ENCODE results near the gene JARID2.

Gene JARID2

DNA sequence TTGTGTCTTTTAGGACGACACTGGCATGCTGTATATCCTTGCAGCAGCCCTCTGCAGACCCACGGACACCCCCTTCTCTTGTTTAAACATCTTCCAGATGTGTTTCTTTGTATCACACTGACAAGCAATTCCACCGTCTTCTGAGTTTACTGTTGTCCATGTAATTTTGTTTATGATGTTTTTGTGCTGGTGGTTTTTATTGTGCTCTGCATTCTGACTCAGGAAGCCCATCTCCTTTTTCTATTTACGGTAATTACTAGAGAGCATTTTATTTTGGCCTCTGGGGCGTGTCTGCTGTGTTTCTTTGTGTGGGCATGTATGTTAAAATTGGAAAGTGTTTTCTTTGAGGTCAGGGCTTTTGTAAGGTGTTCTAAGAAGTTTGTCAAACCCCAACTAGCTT lies 111.9 kb downstream of the JARID2 start:
- no peak overlapping the region for H3K18ac ChIP-seq (ENCODE audit: low read length)
- no peak overlapping the region for H2BK5ac ChIP-seq (ENCODE audit: low read length)
- H2AK5ac ChIP-seq (ENCODE audit: low read depth, low read length), result no peak overlapping the region
- H3K9ac ChIP-seq (ENCODE audit: low read depth, low read length, poor library complexity), result no peak overlapping the region
- H4K8ac ChIP-seq (ENCODE audit: low read depth, low read length), result no peak overlapping the region
- H2BK15ac ChIP-seq (ENCODE audit: low read length), result no peak overlapping the region
- no peak overlapping the region for H3K14ac ChIP-seq (ENCODE audit: low read length)
- H3K4me1 ChIP-seq (ENCODE audit: control insufficient read depth in 2 of 2, insufficient read depth in 1 of 2, low read depth in 1 of 2, low read length in 2 of 2), result peaks cover 20 to 29% of the 10 kb centered on the region in 2 donors
- H3K4ac ChIP-seq (ENCODE audit: low read length), result no peak overlapping the region
- H3K4me2 ChIP-seq (ENCODE audit: insufficient read depth, low read length, poor library complexity, severe bottlenecking), result no peak overlapping the region
- no peak overlapping the region for H3K4me3 ChIP-seq (ENCODE audit: low read length in 2 of 2)
- H4K91ac ChIP-seq (ENCODE audit: low read depth, low read length, poor library complexity), result no peak overlapping the region
- H3K27ac ChIP-seq (replicated peaks; ENCODE audit: low read length), result no peak overlapping the region
- no peak for DNase-seq (ENCODE audit: low spot score)
- WGBS, 2 donors (ENCODE audit: extremely low coverage in 2 of 2, insufficient read length in 2 of 2, insufficient replicate concordance in 1 of 2), result no CpG with 5 or more reads among the region's 5 CpGs
- no peak overlapping the region for H3K23ac ChIP-seq (ENCODE audit: low read depth, low read length, poor library complexity)
- no peak overlapping the region for H2BK12ac ChIP-seq (ENCODE audit: low read length)
- H3K36me3 ChIP-seq (replicated peaks in 1 of 2; ENCODE audit: control insufficient read depth in 2 of 2, insufficient read depth in 2 of 2, low read length in 2 of 2), result no peaks in the 10 kb centered on the region
- no peak overlapping the region for H2AFZ ChIP-seq (ENCODE audit: low read length)
- no peak overlapping the region for H2BK120ac ChIP-seq (ENCODE audit: low read depth, low read length)
- no peaks in the 10 kb centered on the region for H3K27me3 ChIP-seq (ENCODE audit: control insufficient read depth in 3 of 3, insufficient read depth in 3 of 3, low read depth in 1 of 3, low read length in 3 of 3)
- H3K9me3 ChIP-seq (replicated peaks in 1 of 2; ENCODE audit: control insufficient read depth in 2 of 2, insufficient read depth in 1 of 2, low read depth in 1 of 2, low read length in 2 of 2), result peaks cover 0 to 3% of the 10 kb centered on the region in 2 donors
- H3K79me1 ChIP-seq (ENCODE audit: low read depth, low read length), result no peaks in the 10 kb centered on the region

GRCh38 chr6:15358579-15359327 lies 112.9 kb downstream of the JARID2 start:
- H3K79me1 ChIP-seq (ENCODE audit: low read depth, low read length), result no peaks in the 10 kb centered on the region
- no peak for DNase-seq (ENCODE audit: low spot score)
- no peak overlapping the region for H2AFZ ChIP-seq (ENCODE audit: low read length)
- no peaks in the 10 kb centered on the region for H3K27me3 ChIP-seq (ENCODE audit: control insufficient read depth in 3 of 3, insufficient read depth in 3 of 3, low read depth in 1 of 3, low read length in 3 of 3)
- no peak overlapping the region for H3K4me2 ChIP-seq (ENCODE audit: insufficient read depth, low read length, poor library complexity, severe bottlenecking)
- no peak overlapping the region for H2BK120ac ChIP-seq (ENCODE audit: low read depth, low read length)
- H3K14ac ChIP-seq (ENCODE audit: low read length), result no peak overlapping the region
- H3K9me3 ChIP-seq (replicated peaks in 1 of 2; ENCODE audit: control insufficient read depth in 2 of 2, insufficient read depth in 1 of 2, low read depth in 1 of 2, low read length in 2 of 2), result peaks cover 0 to 3% of the 10 kb centered on the region in 2 donors
- no peaks in the 10 kb centered on the region for H3K36me3 ChIP-seq (replicated peaks in 1 of 2; ENCODE audit: control insufficient read depth in 2 of 2, insufficient read depth in 2 of 2, low read length in 2 of 2)
- no peak overlapping the region for H2AK5ac ChIP-seq (ENCODE audit: low read depth, low read length)
- no peak overlapping the region for H3K9ac ChIP-seq (ENCODE audit: low read depth, low read length, poor library complexity)
- no peak overlapping the region for H2BK12ac ChIP-seq (ENCODE audit: low read length)
- H4K8ac ChIP-seq (ENCODE audit: low read depth, low read length), result no peak overlapping the region
- H3K27ac ChIP-seq (replicated peaks; ENCODE audit: low read length), result no peak overlapping the region
- no peak overlapping the region for H4K91ac ChIP-seq (ENCODE audit: low read depth, low read length, poor library complexity)
- WGBS, 2 donors (ENCODE audit: extremely low coverage in 2 of 2, insufficient read length in 2 of 2, insufficient replicate concordance in 1 of 2), result no CpG with 5 or more reads among the region's 9 CpGs
- peaks cover 22 to 28% of the 10 kb centered on the region in 2 donors for H3K4me1 ChIP-seq (ENCODE audit: control insufficient read depth in 2 of 2, insufficient read depth in 1 of 2, low read depth in 1 of 2, low read length in 2 of 2)
- H3K23ac ChIP-seq (ENCODE audit: low read depth, low read length, poor library complexity), result no peak overlapping the region
- no peak overlapping the region for H2BK5ac ChIP-seq (ENCODE audit: low read length)
- no peak overlapping the region for H2BK15ac ChIP-seq (ENCODE audit: low read length)
- H3K4ac ChIP-seq (ENCODE audit: low read length), result no peak overlapping the region
- no peak overlapping the region for H3K18ac ChIP-seq (ENCODE audit: low read length)
- no peak overlapping the region for H3K4me3 ChIP-seq (ENCODE audit: low read length in 2 of 2)

DNA sequence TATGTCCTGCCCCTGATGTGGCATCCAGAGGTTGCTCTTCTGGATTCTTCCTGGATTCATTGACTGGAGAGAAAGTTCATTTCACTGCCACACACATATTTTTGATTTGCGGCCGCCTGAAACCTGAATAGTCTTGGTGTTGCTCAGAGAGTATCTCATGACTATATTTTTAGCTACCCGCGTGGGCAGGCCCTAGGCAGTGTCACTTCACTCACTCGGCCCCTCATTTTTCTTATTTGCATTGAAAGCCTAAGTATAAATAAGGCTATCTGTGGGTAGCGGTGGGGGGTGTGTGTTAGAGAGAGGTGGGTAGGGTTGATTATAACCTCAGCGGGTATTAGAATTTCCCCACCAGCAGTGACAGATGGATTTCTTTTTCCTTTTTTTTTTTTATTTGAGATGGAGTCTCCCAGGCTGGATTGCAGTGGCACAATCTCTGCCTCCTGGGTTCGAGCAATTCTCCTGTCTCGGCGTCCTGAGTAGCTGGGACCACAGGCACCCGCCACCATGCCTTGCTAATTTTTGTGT lies 113.5 kb downstream of the JARID2 start:
- no peak overlapping the region for H3K4me3 ChIP-seq (ENCODE audit: low read length in 2 of 2)
- peaks cover 24 to 34% of the 10 kb centered on the region in 2 donors for H3K4me1 ChIP-seq (ENCODE audit: control insufficient read depth in 2 of 2, insufficient read depth in 1 of 2, low read depth in 1 of 2, low read length in 2 of 2)
- no peak overlapping the region for H3K23ac ChIP-seq (ENCODE audit: low read depth, low read length, poor library complexity)

DNA sequence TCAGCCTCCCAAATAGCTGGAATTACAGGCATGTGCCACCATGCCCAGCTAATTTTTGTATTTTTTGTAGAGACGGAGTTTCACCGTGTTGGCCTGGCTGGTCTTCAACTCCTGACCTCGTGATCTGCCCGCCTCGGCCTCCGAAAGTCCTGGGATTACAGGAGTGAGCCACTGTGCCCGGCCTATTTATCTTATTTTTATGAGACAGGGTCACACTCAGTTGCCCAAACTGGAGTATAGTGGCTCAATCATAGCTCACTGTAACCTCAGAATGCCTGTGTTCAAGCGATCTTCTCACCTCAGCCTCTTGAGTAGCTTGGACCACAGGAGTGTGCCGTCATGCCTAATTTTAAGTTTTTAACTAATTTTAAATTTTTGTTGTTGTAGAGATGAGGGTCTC lies 114.4 kb downstream of the JARID2 start:
- no peak overlapping the region for H2BK120ac ChIP-seq (ENCODE audit: low read depth, low read length)
- no CpG with 5 or more reads among the region's 9 CpGs for WGBS, 2 donors (ENCODE audit: extremely low coverage in 2 of 2, insufficient read length in 2 of 2, insufficient replicate concordance in 1 of 2)
- no peak overlapping the region for H3K4me3 ChIP-seq (ENCODE audit: low read length in 2 of 2)
- no peak overlapping the region for H2AFZ ChIP-seq (ENCODE audit: low read length)
- no peak for DNase-seq (ENCODE audit: low spot score)
- H3K14ac ChIP-seq (ENCODE audit: low read length), result no peak overlapping the region
- no peaks in the 10 kb centered on the region for H3K9me3 ChIP-seq (replicated peaks in 1 of 2; ENCODE audit: control insufficient read depth in 2 of 2, insufficient read depth in 1 of 2, low read depth in 1 of 2, low read length in 2 of 2)
- H4K8ac ChIP-seq (ENCODE audit: low read depth, low read length), result no peak overlapping the region
- no peak overlapping the region for H3K4me2 ChIP-seq (ENCODE audit: insufficient read depth, low read length, poor library complexity, severe bottlenecking)
- H2AK5ac ChIP-seq (ENCODE audit: low read depth, low read length), result no peak overlapping the region
- no peaks in the 10 kb centered on the region for H3K36me3 ChIP-seq (replicated peaks in 1 of 2; ENCODE audit: control insufficient read depth in 2 of 2, insufficient read depth in 2 of 2, low read length in 2 of 2)
- H2BK15ac ChIP-seq (ENCODE audit: low read length), result no peak overlapping the region
- no peak overlapping the region for H3K9ac ChIP-seq (ENCODE audit: low read depth, low read length, poor library complexity)
- H3K4me1 ChIP-seq (ENCODE audit: control insufficient read depth in 2 of 2, insufficient read depth in 1 of 2, low read depth in 1 of 2, low read length in 2 of 2), result peaks cover 29 to 43% of the 10 kb centered on the region in 2 donors
- H3K23ac ChIP-seq (ENCODE audit: low read depth, low read length, poor library complexity), result no peak overlapping the region
- H3K18ac ChIP-seq (ENCODE audit: low read length), result no peak overlapping the region
- no peak overlapping the region for H3K4ac ChIP-seq (ENCODE audit: low read length)
- H3K27me3 ChIP-seq (ENCODE audit: control insufficient read depth in 3 of 3, insufficient read depth in 3 of 3, low read depth in 1 of 3, low read length in 3 of 3), result no peaks in the 10 kb centered on the region
- H4K91ac ChIP-seq (ENCODE audit: low read depth, low read length, poor library complexity), result no peak overlapping the region
- no peak overlapping the region for H3K27ac ChIP-seq (replicated peaks; ENCODE audit: low read length)
- H2BK12ac ChIP-seq (ENCODE audit: low read length), result no peak overlapping the region
- no peak overlapping the region for H2BK5ac ChIP-seq (ENCODE audit: low read length)
- no peaks in the 10 kb centered on the region for H3K79me1 ChIP-seq (ENCODE audit: low read depth, low read length)

More for the DNA sequence above, 113.5 kb downstream of the JARID2 start:
- Histone ChIP-seq H3K9ac (ENCODE audit: low read depth, low read length, poor library complexity) (no peak overlapping the region), H3K18ac (ENCODE audit: low read length) (no peak overlapping the region), H3K27ac (replicated peaks; ENCODE audit: low read length) (no peak overlapping the region), H4K8ac (ENCODE audit: low read depth, low read length) (no peak overlapping the region), H3K4ac (ENCODE audit: low read length) (no peak overlapping the region), H2BK15ac (ENCODE audit: low read length) (no peak overlapping the region), H3K36me3 (replicated peaks in 1 of 2; ENCODE audit: control insufficient read depth in 2 of 2, insufficient read depth in 2 of 2, low read length in 2 of 2) (no peaks in the 10 kb centered on the region), H2BK5ac (ENCODE audit: low read length) (no peak overlapping the region), H3K14ac (ENCODE audit: low read length) (no peak overlapping the region), H3K4me2 (ENCODE audit: insufficient read depth, low read length, poor library complexity, severe bottlenecking) (no peak overlapping the region), H3K9me3 (replicated peaks in 1 of 2; ENCODE audit: control insufficient read depth in 2 of 2, insufficient read depth in 1 of 2, low read depth in 1 of 2, low read length in 2 of 2) (no peaks in the 10 kb centered on the region), H3K79me1 (ENCODE audit: low read depth, low read length) (no peaks in the 10 kb centered on the region), H3K27me3 (ENCODE audit: control insufficient read depth in 3 of 3, insufficient read depth in 3 of 3, low read depth in 1 of 3, low read length in 3 of 3) (no peaks in the 10 kb centered on the region), H4K91ac (ENCODE audit: low read depth, low read length, poor library complexity) (no peak overlapping the region), H2BK120ac (ENCODE audit: low read depth, low read length) (no peak overlapping the region), H2AK5ac (ENCODE audit: low read depth, low read length) (no peak overlapping the region), H2AFZ (ENCODE audit: low read length) (no peak overlapping the region), H2BK12ac (ENCODE audit: low read length) (no peak overlapping the region)
- no peak for DNase-seq (ENCODE audit: low spot score)
- WGBS, 2 donors (ENCODE audit: extremely low coverage in 2 of 2, insufficient read length in 2 of 2, insufficient replicate concordance in 1 of 2), result no CpG with 5 or more reads among the region's 11 CpGs

Data from neuronal stem cell (in vitro differentiated cells).